Loucy (cell line): ENCODE measurements around the gene SLC2A4.

Source experiments
- CTCF ChIP-seq: fragments of 200-600 bp; sonication (generic); conservative IDR thresholded peaks from 2 replicates; pipeline ENCODE4 v1.5.1; 2014; ENCODE audit warnings: mild to moderate bottlenecking, antibody characterized with exemption, low read length
- EZH2phosphoT487 ChIP-seq: fragments of 200-600 bp; IDR thresholded peaks from 2 replicates; pipeline ENCODE4 v1.6.1; 2018; ENCODE audit warnings: antibody characterized with exemption, mild to moderate bottlenecking, moderate library complexity, borderline replicate concordance

- TF ChIP-seq CTCF (no peak), EZH2phosphoT487 (no peak)
Observed at GRCh38 chr17:7304179-7304578, 22.7 kb downstream of the SLC2A4 start.
